Amniotic epithelial cell (primary cell): Measurements from ENCODE around the gene AKAP6.

Source experiments
- DNase-seq: peaks from one replicate; pipeline ENCODE4 v3.0.0-alpha.2; 2010; ENCODE audit warnings: low read depth

AKAP6 gene

DNA sequence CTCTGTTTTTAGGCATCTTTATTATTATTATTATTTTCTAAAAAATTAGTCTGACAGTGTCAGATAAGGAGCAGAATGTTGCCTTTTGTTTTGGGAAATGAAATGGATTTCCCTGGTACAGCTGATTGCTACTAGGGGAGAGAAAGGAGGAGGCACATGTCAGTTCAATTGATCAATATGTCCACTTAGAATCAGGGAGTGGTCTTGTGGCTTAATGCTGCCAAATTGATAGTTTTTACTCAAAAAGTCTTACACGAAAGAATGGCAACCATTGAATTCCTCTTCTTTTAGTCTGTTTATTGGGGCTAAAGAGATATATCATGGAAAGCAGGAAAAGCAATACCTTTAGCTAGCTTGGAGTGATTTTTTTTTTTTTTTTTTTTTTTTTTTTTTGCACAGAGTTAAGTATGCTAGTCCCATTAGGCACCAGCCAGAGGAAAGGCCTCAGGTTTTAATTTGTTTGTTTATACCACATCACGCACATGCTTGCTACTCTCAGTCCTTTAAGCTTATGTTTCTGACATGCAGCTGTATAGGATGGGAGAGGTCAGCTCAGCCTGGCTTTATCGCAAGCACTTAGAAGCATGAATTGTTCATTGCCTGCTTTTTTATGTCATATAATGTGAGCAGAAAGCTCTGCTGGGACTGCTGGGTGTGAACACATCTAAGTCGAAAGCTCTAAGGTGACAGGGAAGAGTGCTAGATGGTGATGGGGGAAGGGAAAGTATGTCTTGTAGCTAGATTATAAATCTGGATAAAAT lies 1.4 kb downstream of the AKAP6 start:
- DNase-seq: no peak

DNA sequence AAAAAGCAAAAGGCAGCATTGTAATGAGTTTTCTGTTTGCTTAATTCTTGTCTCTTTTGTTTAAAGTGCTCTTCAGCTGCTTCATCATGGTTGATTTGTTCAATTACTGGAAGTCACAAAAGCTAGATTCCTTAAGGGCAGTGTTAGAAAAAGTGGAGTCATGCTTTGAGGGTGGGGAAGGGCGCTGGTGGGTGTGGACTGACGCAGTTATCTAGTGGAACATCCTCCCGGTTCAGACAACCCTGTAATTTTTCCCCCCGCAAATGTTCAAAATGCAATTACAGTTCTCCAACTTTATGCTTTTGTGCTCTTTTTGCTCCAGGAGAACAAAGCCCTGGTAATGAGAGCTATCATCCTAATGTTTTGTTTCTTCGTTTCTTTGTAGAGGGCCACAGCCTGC lies 2.1 kb downstream of the AKAP6 start:
- DNase-seq: no peak

DNA sequence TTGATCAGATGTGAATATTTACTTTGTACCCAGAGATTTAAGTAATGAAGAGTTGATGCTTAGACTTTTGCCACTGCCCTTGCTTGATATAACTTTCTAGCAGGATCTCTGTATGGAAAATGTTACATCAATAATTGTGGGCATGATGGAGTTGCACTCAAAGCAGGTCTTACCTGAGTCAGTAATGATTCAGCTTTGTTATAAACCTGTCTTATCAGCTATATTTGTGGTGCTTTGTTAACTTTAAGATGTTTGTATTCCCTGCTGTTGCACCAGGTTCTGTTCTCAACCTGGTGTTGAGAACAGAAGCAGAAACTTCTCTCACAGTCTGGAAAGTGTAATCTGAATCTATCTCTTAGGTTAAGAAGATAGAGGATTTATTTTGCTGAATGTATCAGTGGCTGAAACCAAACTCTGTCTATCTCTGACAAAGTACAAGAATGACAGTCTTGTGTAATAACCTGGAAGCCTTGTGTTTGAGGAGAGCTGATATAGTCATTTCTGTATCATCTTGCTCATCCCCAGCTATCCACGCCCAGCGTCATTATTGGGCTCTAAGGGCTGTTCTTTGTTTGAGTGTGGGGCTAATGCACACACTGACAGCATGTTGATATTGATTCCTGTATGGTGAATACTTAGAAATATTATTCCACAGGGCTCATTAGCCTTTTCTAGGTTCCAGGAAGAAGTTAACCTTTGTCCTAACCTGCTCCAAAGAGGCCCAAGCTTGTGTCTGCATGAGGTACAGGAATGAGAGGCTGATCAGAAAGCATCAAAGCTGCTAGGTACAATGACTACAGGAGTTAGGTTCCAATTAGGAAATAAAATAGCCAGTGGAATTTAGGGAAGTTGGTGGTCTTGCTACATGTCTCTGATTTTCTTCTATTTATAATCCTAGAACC lies 3.6 kb downstream of the AKAP6 start:
- no peak for DNase-seq

DNA sequence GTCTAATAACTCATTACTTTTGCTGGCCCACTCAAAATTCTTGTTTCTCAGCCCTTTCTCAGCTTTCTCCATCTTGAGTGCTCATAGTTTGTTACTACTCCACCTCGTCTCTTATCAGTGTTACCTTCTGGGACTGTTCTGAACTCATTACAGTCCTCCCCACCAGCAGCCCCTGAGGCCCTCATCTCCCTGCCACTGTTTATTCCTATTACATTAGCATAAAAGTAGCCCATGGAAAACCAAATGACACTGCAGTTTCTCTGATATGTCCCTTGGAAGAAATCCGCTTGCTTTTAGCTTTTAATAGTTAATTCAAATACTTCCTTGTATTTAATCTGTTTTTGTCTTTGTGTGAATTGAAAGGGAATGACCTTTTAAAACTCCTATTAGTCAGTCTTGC lies 7.6 kb downstream of the AKAP6 start:
- DNase-seq: no peak

DNA sequence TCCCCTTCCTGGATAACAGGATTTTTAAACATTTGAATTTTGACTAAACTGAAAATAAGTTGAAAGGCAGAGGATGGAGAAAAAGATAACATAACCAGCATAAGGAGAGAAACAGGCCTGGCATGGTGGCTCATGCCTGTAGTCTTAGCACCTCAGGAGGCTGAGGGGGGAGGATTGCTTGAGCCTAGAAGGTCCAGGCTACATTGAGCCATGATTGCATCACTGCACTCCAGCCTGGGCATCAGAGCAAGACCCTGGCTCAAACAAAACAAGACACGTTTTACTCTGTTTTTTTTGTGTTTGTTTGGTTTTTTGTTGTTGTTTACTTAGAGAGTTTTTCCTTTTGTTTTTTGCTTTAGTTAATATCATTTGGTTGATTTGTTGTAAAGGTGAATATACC lies 8.7 kb downstream of the AKAP6 start:
- no peak for DNase-seq

DNA sequence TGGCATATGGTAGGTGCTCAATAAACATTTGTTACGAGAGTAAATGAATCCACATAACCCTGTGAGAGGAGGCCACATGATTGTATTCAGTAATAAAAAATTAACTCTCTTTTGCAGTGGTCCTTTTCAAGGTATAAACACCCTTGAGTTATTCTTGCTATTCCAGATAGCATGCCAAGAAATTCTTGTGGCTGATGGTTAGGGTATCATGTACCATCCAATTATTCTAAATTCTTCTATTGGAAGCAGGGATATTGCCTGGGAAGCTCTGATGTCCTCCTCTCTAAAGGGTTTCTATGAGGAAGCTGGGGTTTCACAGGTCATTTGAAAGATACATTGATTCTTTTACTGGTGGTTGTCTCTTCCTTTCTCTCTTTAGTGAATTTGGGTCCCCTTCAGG lies 10.1 kb downstream of the AKAP6 start:
- no peak for DNase-seq

DNA sequence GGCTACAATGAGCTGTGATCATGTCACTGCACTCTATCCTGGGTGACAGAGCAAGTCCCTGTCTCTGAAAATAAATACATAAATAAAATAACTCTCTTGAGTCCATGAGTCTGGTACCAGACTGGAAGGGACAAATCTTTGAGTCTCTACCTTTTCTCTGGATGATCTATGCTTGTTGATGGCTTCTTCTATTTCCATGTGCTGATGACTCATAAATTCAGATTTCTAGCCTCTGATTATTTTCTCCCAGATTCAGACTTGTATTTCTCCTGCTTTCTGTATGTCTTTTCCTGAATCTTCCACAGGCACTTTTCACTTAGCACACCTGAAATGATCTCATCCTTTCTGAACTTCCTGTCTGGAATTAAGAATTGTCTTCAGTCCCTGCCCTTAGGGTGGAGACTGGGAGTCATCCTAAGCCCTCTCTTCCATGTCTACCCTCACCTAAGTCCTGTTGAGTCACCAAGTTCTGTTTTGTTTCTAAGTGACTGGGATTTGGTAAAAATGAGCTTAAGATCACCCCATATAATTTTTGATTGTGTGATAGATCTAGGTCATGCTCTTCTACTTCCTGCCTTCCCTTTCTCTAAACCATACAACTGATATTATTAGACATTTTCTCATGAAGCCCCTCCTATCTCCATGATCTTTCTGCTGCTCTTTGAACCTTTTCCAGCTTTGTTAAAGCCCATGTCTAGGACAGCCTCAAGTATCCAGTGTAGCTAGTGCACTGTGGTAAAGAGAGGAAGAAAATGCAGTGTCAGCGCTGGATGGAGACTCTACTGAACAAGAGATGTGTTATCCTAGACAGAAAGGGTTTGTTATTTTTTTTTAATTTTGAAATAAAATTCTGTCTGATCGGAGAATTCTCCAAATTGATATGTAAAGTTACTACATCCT lies 13.1 kb downstream of the AKAP6 start:
- DNase-seq: peak; percentile 17

DNA sequence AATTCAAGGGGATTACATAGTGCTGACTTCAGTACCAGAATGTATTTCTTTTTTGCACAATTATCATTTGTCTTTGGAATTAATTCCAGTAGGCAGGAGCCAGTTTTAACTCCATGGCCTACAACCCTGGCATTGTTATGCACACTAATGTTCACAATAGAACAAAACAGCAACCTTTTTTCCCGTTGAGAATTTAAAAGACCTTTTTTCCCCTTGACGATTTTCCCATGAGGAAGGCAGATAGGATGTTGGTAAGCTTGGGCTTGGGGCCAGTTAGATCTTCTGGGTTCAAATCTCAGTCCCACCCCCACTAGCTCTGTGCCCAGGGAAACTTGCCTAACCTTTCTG lies 13.7 kb downstream of the AKAP6 start:
- DNase-seq: no peak

DNA sequence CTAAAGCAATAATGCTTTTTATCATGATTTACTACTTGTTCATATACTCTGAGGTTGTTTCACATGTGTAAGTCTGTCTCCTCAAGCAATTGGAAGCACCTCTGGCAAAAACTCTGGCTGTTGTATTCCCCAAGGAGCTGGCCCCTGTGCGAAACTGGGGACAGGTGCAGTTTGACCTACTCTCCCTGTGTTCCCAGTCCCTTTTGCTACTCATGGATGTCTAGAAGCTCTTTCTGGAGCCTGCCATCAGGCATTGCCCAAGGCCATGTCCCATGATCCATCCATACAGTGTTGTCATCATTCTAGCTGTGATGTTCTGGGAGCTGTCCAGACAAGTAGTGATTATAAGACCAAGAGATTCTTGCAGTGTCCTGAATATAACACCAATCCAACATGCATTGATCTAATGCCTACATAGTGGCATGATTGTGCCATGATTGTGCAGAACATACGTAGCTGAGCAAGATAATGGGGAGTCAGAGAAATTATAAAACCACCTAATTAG lies 14.9 kb downstream of the AKAP6 start:
- peak; percentile 22 for DNase-seq

DNA sequence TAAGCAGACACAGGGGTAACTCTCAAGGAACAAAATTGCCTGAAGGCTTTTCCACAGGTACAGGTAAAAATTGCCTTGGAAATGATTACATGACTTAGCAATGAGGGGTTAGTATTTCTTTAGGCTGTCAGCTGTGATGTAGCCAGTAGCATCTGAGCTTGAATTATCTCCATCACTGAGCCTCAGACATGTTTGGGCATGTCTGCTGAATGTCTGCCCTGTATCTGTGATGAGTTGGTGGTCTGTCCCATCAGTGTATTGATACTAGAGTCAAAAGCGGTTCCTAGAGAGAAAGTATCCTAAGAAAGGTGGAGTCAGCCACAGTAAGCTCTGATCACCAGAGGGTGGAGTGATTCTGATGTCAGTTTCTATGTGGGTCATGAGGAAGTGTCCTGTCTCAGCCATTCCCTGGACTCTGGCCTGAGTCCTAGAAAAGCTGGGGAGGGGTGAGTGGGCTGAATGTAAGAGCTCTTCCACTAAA lies 16.3 kb downstream of the AKAP6 start:
- peak; percentile 18 for DNase-seq

DNA sequence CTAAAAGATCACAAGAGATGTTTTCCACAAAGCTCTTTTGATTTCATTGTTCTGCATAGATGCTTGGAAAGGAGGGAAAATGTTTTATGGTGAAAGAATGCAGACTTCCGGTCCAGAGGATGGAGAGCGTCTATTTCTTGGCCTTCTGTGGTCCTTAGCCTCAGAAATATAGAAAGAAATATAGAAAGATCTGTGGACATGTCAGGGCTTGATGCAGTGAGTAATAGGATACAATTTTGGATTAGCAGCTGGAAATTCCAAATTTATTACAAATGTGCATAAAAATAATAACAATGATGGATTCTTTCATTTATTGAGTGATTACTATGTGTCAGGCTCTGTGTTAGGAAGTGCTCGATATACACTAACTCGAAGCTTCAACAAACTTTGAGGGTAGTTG lies 20.2 kb downstream of the AKAP6 start:
- no peak for DNase-seq

DNA sequence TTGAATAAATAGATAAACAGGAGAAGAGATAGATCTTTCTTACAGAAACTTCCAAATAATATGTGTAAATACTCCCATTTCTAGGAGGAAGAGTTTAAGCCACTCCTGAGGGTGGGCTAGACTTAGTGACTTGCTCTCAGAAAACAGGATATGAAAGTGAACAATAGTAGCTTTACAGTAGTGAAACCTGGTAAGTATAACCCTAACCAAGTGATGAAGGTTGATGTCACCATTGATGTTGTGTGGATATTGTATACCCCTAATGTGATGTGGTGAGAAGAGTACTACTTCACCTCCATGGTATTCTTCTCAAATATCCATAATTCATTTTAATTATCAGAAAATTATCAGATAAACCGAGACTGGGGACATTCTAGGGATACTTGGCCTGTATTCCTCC lies 20.9 kb downstream of the AKAP6 start:
- no peak for DNase-seq

DNA sequence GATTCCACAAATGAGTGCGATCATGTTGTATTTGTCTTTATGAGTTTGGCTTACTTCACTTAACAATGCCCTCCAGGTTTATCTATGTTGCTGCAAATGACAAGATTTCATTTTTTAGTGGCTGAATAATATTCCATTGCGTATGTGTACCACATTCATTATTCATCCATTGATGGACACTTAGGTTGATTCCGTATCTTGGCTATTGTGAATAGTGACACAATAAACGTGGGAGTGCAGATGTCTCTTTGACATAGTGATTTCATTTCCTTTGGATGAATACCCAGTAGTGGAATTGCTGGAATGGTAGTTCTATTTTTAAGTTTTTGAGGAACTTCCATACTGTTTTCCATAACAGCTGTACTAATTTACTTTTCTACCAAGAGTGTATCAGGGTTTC lies 23.5 kb downstream of the AKAP6 start:
- DNase-seq: peak; percentile 44

DNA sequence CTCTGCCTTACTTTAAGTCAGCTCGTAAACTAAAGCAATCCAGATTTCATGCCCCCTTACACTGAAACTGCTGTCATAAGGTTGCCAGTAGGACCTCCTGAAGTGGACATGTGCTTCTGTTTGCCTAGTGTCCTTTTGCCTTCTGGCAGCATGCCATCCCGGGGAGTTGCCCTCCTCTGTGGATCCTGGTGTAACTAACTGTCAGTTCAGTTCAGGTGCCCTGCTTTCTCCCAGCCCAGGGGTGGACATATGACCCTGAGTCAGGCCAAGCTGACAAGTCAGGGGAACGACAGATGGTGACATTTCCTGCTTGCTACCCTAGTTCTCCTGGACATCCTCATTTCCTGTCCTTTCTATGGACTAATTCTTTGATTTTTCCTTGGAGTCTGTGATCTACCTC lies 25.6 kb downstream of the AKAP6 start:
- no peak for DNase-seq

DNA sequence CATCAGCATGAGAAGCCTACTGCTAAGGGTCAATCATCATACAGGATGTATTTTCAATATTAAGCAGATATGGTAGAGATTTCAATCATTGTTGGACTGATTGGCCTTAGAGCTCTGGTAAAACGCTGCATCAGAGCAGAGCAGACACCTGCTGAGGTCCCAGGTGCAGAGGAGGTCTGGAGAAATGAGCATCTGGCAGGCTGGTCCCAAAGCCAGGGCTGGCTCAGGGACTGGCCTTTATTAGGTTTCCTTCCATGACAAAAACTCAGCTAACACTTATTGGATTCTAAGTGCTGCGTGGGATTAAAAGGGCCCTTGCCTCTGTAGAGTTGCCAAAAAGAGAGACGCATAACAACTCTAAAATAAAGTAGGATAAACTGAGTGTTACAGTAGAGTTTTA lies 29.7 kb downstream of the AKAP6 start:
- no peak for DNase-seq

DNA sequence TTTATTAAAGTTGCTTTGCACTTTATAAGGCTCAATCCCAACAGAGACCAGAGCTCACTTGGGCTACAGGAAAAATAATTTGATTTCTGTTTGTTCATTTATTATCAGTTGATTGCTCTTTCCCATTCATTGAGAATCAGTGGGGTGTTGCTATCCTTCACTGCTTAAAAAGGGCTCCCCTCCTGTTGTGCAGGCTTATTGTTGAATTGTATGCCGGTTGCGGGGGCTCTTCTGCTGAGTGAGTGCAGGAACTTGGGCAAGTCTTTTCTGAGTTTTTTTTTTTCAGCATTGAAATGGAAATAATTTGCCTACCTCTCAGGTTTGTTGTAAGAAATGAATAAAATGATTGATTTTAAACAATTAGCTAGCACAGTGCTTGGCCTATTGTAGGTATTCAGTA lies 32.6 kb downstream of the AKAP6 start:
- no peak for DNase-seq

DNA sequence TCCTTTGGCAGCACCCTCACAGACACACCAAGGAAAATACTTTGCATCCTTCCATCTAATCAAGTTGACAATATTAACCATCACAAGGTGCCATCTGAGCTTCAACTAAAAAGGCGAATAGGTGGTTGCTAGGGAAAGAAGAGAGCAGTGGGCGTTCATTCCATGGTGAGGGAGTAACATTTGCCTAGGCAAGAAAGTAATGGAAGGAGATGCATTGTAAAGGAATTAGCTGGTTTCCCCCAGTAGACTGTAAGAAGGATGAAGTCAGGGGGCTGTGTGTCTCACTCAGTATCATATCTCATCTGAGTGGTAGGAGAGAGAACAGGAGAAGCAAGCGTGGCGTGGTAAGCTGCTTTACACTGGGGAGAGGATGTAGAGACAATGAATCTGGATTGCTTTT lies 34.7 kb downstream of the AKAP6 start:
- no peak for DNase-seq

DNA sequence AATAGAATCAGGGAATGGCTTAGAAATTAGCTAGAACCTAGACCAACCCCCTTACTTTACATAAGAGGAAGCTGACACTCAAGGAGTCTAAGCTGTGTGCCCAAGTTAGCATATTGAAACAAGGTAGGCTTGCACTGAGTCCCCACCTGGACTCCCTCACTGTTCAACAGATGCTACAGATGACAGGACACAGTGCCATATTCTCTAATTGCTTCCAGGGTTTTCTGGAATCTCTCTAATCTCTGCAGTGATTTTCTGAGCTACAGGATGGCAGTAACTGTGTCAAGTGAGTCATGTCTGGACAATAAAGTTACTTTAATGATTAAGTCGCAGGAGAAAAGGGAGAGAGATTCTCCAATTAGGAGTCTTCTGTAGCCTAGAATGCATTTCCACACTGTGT lies 35.8 kb downstream of the AKAP6 start:
- peak; percentile 6 for DNase-seq

DNA sequence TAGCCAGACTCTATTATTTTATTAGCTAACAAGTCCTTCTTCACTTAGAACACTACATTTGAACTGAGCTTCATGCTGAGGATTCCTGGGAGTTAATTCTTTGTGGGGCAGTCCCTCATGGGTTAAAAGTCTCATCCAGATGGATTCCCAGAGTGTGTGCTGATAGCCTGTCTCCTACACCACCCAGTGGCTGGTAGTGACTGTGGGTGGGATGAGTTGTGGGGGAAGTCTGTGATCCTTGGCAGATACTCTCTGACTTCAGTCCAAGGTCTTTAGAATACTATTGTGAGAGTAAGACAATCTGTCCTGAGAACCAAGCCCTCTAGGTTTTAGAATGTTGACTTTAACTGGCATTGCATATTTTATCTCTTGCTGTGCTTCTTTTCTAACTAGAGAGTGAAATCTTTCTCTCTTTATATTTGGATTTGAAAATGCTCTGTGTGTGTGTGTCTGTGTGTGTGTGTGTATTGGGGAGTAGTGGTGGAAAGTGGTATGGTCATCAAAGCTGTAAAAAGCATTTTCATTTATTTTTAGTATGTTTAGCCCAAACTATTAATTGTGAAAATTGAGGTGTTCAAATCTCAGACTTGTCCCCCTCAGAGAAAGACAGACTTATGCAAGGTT lies 37.3 kb downstream of the AKAP6 start:
- peak; percentile 92 for DNase-seq

DNA sequence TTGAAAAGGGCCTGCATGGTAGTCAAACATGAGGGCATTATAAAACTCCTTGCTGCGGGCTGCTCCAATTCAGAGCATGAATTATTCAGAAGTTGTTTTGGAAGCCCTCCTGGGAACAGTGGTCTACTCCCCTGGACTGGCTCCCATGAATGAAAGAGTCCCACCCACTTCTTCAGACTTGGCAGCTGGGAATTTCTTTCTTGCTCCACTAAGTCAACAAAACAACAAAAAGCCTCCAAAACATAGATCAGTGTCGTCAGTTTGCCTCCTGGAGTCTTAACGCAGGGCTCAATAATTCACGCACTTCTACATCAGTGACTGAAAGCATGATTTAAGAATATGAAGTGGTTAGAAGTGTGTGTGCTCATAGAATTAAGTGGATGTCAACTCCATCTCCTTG lies 37.9 kb downstream of the AKAP6 start:
- peak; percentile 45 for DNase-seq

DNA sequence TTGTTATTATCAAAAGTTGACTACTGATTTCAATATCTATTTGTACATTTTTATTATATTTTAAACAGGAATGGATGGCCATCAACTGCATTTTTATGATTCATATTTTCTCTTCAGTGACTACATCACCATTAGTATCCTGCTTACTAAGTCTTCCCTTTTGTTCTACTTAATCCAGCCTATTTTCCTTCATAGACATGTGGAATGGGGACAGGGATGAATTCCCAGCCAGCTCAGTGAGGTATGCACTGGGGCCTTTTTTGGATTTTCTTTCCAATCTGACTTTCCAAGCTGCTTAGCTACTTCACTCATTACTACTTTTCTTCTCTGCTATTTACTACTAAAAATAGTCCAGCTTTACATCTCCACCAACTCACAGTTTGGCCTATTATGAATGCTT lies 38.4 kb downstream of the AKAP6 start:
- peak; percentile 12 for DNase-seq

DNA sequence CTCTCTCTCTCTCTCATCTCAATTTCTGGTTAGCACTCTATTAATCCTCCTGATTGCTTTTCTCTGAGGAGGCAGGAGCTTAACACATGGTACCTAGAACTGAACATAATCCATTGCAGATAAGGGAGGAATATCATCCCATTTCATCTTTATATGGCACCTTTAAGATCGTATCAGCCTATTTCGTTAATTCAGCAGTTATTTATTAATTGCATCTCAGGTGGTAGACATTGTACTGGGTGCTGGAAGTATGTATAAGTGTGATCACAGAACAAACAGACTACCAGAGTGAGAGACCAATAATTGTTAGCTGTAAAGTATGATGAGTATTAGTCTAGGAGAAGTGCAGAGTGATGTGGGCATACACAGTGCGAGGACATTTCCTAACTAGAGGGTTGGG lies 39.0 kb downstream of the AKAP6 start:
- DNase-seq: no peak
